ENCODE measurements around the gene KLF11.

KLF11 gene

DNA sequence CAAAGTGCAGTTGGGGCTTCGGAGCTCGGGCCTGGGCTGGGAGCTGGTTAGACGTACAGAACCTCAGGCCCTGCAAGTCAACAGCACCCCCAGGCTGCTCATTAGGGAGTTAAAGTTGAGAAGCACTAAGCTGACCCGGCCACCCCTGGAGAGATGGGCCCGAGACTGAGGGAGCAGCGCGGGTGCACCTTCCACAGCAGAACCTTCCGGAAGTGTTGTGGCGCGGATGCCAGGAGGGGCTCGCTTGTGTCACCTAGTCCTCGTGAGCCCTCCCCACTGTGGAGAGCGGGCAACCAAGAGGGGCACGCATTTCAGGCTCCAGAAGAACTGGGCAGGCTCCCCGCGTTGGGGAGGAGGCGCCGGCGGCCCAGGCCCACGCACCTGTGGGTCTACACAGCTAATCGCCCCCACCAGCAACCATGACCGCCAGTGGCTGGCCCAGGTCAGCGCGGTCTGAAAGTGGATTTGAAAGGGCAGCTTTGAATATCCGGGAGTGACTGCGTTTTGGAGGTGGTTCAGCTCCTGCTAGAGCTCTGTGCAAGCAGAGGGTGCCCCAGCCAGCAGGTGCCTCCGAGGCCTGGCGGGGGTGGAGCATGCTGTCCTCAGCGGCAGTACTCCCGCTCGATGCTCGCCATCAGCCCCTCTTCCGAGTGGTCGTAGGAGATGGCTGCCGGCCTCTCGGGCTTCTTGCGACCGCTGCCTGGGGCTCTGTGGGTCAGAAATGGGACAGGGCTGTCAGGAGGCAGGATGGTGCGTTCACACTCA, 15.1 kb downstream of the KLF11 start:
- no peak overlapping the region for H3K4me3 ChIP-seq (ENCODE audit: low read length)
- no peaks in the 10 kb centered on the region for H3K27me3 ChIP-seq (ENCODE audit: insufficient read depth, low read length, poor library complexity)
- H3K18ac ChIP-seq (ENCODE audit: low read length) = no peak overlapping the region
- H4K8ac ChIP-seq (ENCODE audit: low read depth, low read length) = no peak overlapping the region
- H3K27ac ChIP-seq (ENCODE audit: low read depth, low read length) = no peak overlapping the region
- no peaks in the 10 kb centered on the region for H3K4me1 ChIP-seq (ENCODE audit: control insufficient read depth, low read depth, low read length)
- no peak overlapping the region for H2BK120ac ChIP-seq (ENCODE audit: low read depth, low read length)
- H2AK5ac ChIP-seq (ENCODE audit: low read length) = no peak overlapping the region
- no peak for DNase-seq
- H4K5ac ChIP-seq (ENCODE audit: low read length) = no peak overlapping the region
- no peak overlapping the region for H3K4me2 ChIP-seq (ENCODE audit: low read length)
- H2BK15ac ChIP-seq (replicated peaks; ENCODE audit: low read depth) = no peak overlapping the region
- H3K4ac ChIP-seq (ENCODE audit: low read depth, low read length) = no peak overlapping the region
- H3K56ac ChIP-seq (ENCODE audit: low read length) = peak overlapping the region; percentile 59
- H3K79me2 ChIP-seq (ENCODE audit: control insufficient read depth, insufficient read depth, low read length) = no peaks in the 10 kb centered on the region
- peak overlapping the region; percentile 14 for H3K9ac ChIP-seq (ENCODE audit: low read length)
- no peak overlapping the region for H2BK5ac ChIP-seq (ENCODE audit: low read length)
- H3K23ac ChIP-seq (ENCODE audit: low read length) = no peak overlapping the region
- H3K36me3 ChIP-seq (ENCODE audit: control insufficient read depth, insufficient read depth, low read length) = no peaks in the 10 kb centered on the region
- WGBS (ENCODE audit: extremely low coverage, insufficient coverage, low lambda C conversion rate) = no CpG with 5 or more reads among the region's 39 CpGs
- H3K79me1 ChIP-seq (ENCODE audit: low read length) = no peaks in the 10 kb centered on the region

DNA sequence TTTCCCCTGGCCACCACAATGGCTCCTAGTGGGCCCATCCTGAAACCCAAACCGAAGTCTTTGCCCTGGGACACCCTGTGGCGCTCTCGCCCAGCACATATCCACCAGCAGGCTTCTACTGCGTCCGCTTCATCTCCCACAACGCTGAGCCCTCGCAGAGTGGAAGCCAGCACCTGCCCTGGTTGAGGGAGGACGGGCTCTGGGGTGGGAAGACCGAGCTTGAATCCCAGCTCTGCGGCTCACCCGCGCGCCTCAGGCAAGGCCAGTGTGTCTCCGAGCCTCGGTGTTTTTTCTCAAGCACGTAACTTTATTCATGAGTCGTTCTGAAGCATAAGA, 15.6 kb downstream of the KLF11 start:
- no peak overlapping the region for H4K8ac ChIP-seq (ENCODE audit: low read depth, low read length)
- no peak overlapping the region for H3K4ac ChIP-seq (ENCODE audit: low read depth, low read length)
- H3K4me1 ChIP-seq (ENCODE audit: control insufficient read depth, low read depth, low read length) = no peaks in the 10 kb centered on the region
- no peak overlapping the region for H4K5ac ChIP-seq (ENCODE audit: low read length)
- DNase-seq = no peak
- H3K79me2 ChIP-seq (ENCODE audit: control insufficient read depth, insufficient read depth, low read length) = no peaks in the 10 kb centered on the region
- no peaks in the 10 kb centered on the region for H3K79me1 ChIP-seq (ENCODE audit: low read length)
- no peak overlapping the region for H3K27ac ChIP-seq (ENCODE audit: low read depth, low read length)
- no peak overlapping the region for H3K18ac ChIP-seq (ENCODE audit: low read length)
- WGBS (ENCODE audit: extremely low coverage, insufficient coverage, low lambda C conversion rate) = no CpG with 5 or more reads among the region's 17 CpGs
- H2BK5ac ChIP-seq (ENCODE audit: low read length) = no peak overlapping the region
- H3K23ac ChIP-seq (ENCODE audit: low read length) = no peak overlapping the region
- H2BK120ac ChIP-seq (ENCODE audit: low read depth, low read length) = no peak overlapping the region
- H3K56ac ChIP-seq (ENCODE audit: low read length) = no peak overlapping the region
- no peak overlapping the region for H3K4me2 ChIP-seq (ENCODE audit: low read length)
- no peak overlapping the region for H3K9ac ChIP-seq (ENCODE audit: low read length)
- H3K27me3 ChIP-seq (ENCODE audit: insufficient read depth, low read length, poor library complexity) = no peaks in the 10 kb centered on the region
- no peak overlapping the region for H2AK5ac ChIP-seq (ENCODE audit: low read length)
- no peak overlapping the region for H2BK15ac ChIP-seq (replicated peaks; ENCODE audit: low read depth)
- H3K36me3 ChIP-seq (ENCODE audit: control insufficient read depth, insufficient read depth, low read length) = no peaks in the 10 kb centered on the region
- no peak overlapping the region for H3K4me3 ChIP-seq (ENCODE audit: low read length)

DNA sequence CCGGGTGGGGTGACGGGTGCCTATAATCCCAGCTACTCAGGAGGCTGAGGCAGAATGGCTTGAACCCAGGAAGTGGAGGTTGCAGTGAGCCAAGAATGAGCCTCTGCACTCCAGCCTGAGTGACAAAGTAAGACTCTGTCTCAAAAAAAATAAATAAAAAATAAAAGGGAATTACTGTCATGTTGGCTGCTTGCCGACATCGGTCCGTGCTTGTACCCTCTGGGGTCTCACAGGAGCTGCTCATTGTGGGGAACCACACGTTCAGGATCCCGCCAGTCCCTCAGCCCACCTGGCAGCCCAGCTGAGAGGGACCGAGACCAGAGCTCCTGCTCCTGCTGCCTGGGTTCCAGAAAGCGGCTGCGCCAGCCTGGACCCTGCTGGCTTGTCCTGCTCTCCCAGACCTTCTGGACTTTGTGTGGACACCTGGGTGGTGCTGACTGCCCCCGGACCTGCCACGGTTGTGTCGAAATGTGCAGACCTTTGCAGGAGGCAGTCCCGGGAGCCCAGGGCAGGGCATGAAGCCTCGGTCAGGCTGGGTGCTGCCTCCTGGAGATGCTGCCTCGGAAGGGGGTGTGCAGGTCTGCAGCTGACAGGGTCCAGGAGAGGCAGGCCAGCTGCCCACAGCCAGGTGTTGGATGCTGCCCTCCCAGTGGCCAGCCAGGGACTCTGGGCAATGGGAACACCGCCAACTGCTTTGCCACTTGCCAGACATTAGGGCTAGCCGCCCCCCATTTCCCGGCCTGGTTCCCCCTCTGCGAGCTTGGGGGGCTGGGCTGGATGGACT, 16.4 kb downstream of the KLF11 start:
- no peaks in the 10 kb centered on the region for H3K4me1 ChIP-seq (ENCODE audit: control insufficient read depth, low read depth, low read length)
- no peak overlapping the region for H3K4ac ChIP-seq (ENCODE audit: low read depth, low read length)
- no peak overlapping the region for H2BK15ac ChIP-seq (replicated peaks; ENCODE audit: low read depth)
- no peak overlapping the region for H2AK5ac ChIP-seq (ENCODE audit: low read length)
- no peaks in the 10 kb centered on the region for H3K36me3 ChIP-seq (ENCODE audit: control insufficient read depth, insufficient read depth, low read length)
- no peaks in the 10 kb centered on the region for H3K27me3 ChIP-seq (ENCODE audit: insufficient read depth, low read length, poor library complexity)
- no peak overlapping the region for H3K56ac ChIP-seq (ENCODE audit: low read length)
- WGBS (ENCODE audit: extremely low coverage, insufficient coverage, low lambda C conversion rate) = no CpG with 5 or more reads among the region's 20 CpGs
- peak overlapping the region; percentile 45 for H3K23ac ChIP-seq (ENCODE audit: low read length)
- no peak for DNase-seq
- H2BK5ac ChIP-seq (ENCODE audit: low read length) = no peak overlapping the region
- no peak overlapping the region for H3K4me3 ChIP-seq (ENCODE audit: low read length)
- H4K5ac ChIP-seq (ENCODE audit: low read length) = no peak overlapping the region
- H3K4me2 ChIP-seq (ENCODE audit: low read length) = no peak overlapping the region
- no peak overlapping the region for H2BK120ac ChIP-seq (ENCODE audit: low read depth, low read length)
- H3K18ac ChIP-seq (ENCODE audit: low read length) = no peak overlapping the region
- H3K79me2 ChIP-seq (ENCODE audit: control insufficient read depth, insufficient read depth, low read length) = no peaks in the 10 kb centered on the region
- no peak overlapping the region for H3K27ac ChIP-seq (ENCODE audit: low read depth, low read length)
- no peak overlapping the region for H4K8ac ChIP-seq (ENCODE audit: low read depth, low read length)
- no peak overlapping the region for H3K9ac ChIP-seq (ENCODE audit: low read length)
- no peaks in the 10 kb centered on the region for H3K79me1 ChIP-seq (ENCODE audit: low read length)

DNA sequence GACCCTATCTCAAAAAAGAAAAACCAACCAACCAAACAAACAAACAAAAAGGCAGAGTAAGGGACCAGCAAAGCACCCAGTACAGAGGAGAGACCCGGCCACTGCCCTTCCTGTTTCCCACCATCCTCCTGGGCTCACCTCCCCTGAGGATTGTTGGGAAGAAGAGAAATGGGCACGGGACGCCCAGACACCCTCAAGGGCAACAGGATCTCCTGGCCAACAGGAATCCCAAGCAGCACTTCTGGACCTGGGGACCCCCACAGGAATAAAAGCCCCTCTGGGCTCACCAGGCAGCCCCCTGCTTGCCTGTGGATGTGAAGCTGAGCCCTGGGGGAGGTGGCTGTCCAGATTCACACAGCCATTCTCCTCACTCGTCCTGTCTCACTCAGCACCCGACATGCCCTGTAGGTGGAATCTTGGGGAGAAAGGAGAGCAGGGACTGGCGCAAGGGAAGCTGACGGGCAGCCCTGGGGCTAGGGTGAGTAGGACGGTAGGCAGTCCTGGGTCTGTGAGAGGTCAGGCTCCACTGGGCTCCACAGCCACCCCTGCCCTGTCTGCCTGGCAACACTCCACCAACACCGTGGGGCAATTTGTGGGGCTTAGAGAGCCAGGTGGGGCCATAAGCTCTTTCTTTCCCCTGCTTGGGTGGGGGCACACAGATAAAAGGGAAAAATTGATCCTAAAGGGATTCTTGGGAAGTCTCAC, 18.0 kb downstream of the KLF11 start:
- H3K18ac ChIP-seq (ENCODE audit: low read length) = no peak overlapping the region
- H3K79me2 ChIP-seq (ENCODE audit: control insufficient read depth, insufficient read depth, low read length) = no peaks in the 10 kb centered on the region
- H2BK5ac ChIP-seq (ENCODE audit: low read length) = no peak overlapping the region

DNA sequence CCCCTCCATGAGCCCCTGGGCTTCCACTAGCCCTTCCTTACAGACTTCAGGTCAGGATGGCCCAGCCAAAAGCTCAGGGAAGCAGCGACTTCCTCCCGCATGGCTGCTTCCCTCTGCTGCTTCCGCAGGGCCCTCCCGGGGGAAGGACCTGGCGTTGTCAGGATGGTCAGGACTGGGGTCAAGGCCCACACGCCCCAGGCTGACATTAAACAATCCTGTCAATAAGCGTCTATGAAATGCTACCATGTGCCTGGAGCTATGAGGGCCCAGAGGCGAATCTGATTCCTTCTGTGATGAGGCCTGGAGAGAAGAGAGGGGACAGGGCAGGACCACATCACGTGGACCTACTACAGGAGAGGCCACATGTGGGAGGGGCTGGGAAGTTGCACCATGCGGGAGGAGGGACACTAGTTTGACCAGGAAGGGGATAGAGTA, 19.6 kb downstream of the KLF11 start:
- DNase-seq = no peak
- Histone ChIP-seq H3K36me3 (ENCODE audit: control insufficient read depth, insufficient read depth, low read length) (no peaks in the 10 kb centered on the region), H3K4me3 (ENCODE audit: low read length) (no peak overlapping the region), H3K79me2 (ENCODE audit: control insufficient read depth, insufficient read depth, low read length) (no peaks in the 10 kb centered on the region), H3K56ac (ENCODE audit: low read length) (no peak overlapping the region), H2BK5ac (ENCODE audit: low read length) (no peak overlapping the region), H3K18ac (ENCODE audit: low read length) (no peak overlapping the region), H3K9ac (ENCODE audit: low read length) (no peak overlapping the region), H4K5ac (ENCODE audit: low read length) (no peak overlapping the region), H2BK15ac (replicated peaks; ENCODE audit: low read depth) (no peak overlapping the region), H3K23ac (ENCODE audit: low read length) (no peak overlapping the region), H2BK120ac (ENCODE audit: low read depth, low read length) (no peak overlapping the region), H4K8ac (ENCODE audit: low read depth, low read length) (no peak overlapping the region), H3K4me1 (ENCODE audit: control insufficient read depth, low read depth, low read length) (no peaks in the 10 kb centered on the region), H2AK5ac (ENCODE audit: low read length) (no peak overlapping the region), H3K27me3 (ENCODE audit: insufficient read depth, low read length, poor library complexity) (no peaks in the 10 kb centered on the region), H3K79me1 (ENCODE audit: low read length) (no peaks in the 10 kb centered on the region), H3K4me2 (ENCODE audit: low read length) (no peak overlapping the region), H3K27ac (ENCODE audit: low read depth, low read length) (no peak overlapping the region), H3K4ac (ENCODE audit: low read depth, low read length) (no peak overlapping the region)
- WGBS (ENCODE audit: extremely low coverage, insufficient coverage, low lambda C conversion rate) = no CpG with 5 or more reads among the region's 10 CpGs

More for the DNA sequence above, 18.0 kb downstream of the KLF11 start:
- Histone ChIP-seq H3K4ac (ENCODE audit: low read depth, low read length) (no peak overlapping the region), H3K4me3 (ENCODE audit: low read length) (no peak overlapping the region), H2BK15ac (replicated peaks; ENCODE audit: low read depth) (no peak overlapping the region), H3K23ac (ENCODE audit: low read length) (no peak overlapping the region), H3K4me1 (ENCODE audit: control insufficient read depth, low read depth, low read length) (no peaks in the 10 kb centered on the region), H2BK120ac (ENCODE audit: low read depth, low read length) (no peak overlapping the region), H3K9ac (ENCODE audit: low read length) (no peak overlapping the region), H3K79me1 (ENCODE audit: low read length) (no peaks in the 10 kb centered on the region), H3K27me3 (ENCODE audit: insufficient read depth, low read length, poor library complexity) (no peaks in the 10 kb centered on the region), H4K8ac (ENCODE audit: low read depth, low read length) (no peak overlapping the region), H2AK5ac (ENCODE audit: low read length) (no peak overlapping the region), H3K56ac (ENCODE audit: low read length) (peak overlapping the region; percentile 10), H3K4me2 (ENCODE audit: low read length) (no peak overlapping the region), H3K27ac (ENCODE audit: low read depth, low read length) (no peak overlapping the region), H4K5ac (ENCODE audit: low read length) (no peak overlapping the region), H3K36me3 (ENCODE audit: control insufficient read depth, insufficient read depth, low read length) (no peaks in the 10 kb centered on the region)
- no peak for DNase-seq
- WGBS (ENCODE audit: extremely low coverage, insufficient coverage, low lambda C conversion rate) = no CpG with 5 or more reads among the region's 9 CpGs
